ENCODE results near the gene ZFYVE19.

The ZFYVE19 gene

GRCh38 chr15:40776537-40777141 is 30.2 kb upstream of the ZFYVE19 start:
- no peak for TF ChIP-seq CTCF (IDR thresholded peaks at IDR 0.05)
- Histone ChIP-seq H3K27ac (no peak overlapping the region), H3K4me3 (no peak overlapping the region)
- no peak for DNase-seq (ENCODE audit: low spot score)

- Histone ChIP-seq H3K27ac (no peak overlapping the region), H3K4me3 (no peak overlapping the region)
- DNase-seq (ENCODE audit: low spot score), result no peak
- TF ChIP-seq CTCF (IDR thresholded peaks at IDR 0.05), result no peak
Measured at GRCh38 chr15:40782609-40783227, 24.2 kb upstream of the ZFYVE19 start.

- H3K27ac ChIP-seq, result no peak overlapping the region
- no peak overlapping the region for H3K4me3 ChIP-seq
- DNase-seq (ENCODE audit: low spot score), result no peak
- no peak for TF ChIP-seq CTCF (IDR thresholded peaks at IDR 0.05)
Measured at GRCh38 chr15:40785164-40785563, 21.7 kb upstream of the ZFYVE19 start.

- no peak for DNase-seq (ENCODE audit: low spot score)
- no peak overlapping the region for H3K27ac ChIP-seq
- TF ChIP-seq CTCF (IDR thresholded peaks at IDR 0.05), result no peak
Measured at GRCh38 chr15:40785814-40786213, 21.1 kb upstream of the ZFYVE19 start.

GRCh38 chr15:40787344-40787841 is 19.5 kb upstream of the ZFYVE19 start:
- no peak overlapping the region for H3K4me3 ChIP-seq
- no peak for DNase-seq (ENCODE audit: low spot score)
- no peak for TF ChIP-seq CTCF (IDR thresholded peaks at IDR 0.05)
- peak overlapping the region in 1 of 2 donors; percentile 36 for H3K27ac ChIP-seq

More at GRCh38 chr15:40785814-40786213, 21.1 kb upstream of the ZFYVE19 start:
- no peak overlapping the region for H3K4me3 ChIP-seq

GRCh38 chr15:40787991-40788390 is 18.9 kb upstream of the ZFYVE19 start:
- H3K4me3 ChIP-seq, result no peak overlapping the region
- DNase-seq (ENCODE audit: low spot score), result no peak
- no peak for TF ChIP-seq CTCF (IDR thresholded peaks at IDR 0.05)
- H3K27ac ChIP-seq, result no peak overlapping the region

- TF ChIP-seq CTCF (IDR thresholded peaks at IDR 0.05), result no peak
- DNase-seq (ENCODE audit: low spot score), result no peak
- no peak overlapping the region for H3K4me3 ChIP-seq
- no peak overlapping the region for H3K27ac ChIP-seq
Measured at GRCh38 chr15:40789119-40789518, 17.8 kb upstream of the ZFYVE19 start.

Measured in coronary artery (tissue), 2 donors.